OCI-LY1 (cell line): ENCODE results near the gene EML1.

Experiments used
- EZH2 ChIP-seq: fragments of 200-600 bp; sonication (generic), shearing (Covaris generic); IDR thresholded peaks from 2 replicates; pipeline ENCODE4 v1.8.0; 2017; ENCODE audit warnings: borderline replicate concordance, mixed run types, mild to moderate bottlenecking, antibody characterized with exemption, low read length, moderate library complexity, mixed read lengths
- TF ChIP-seq, protein P1 (sequence below): fragments of 200-600 bp; sonication (generic), shearing (Covaris generic); IDR thresholded peaks from 2 replicates; pipeline ENCODE4 v1.5.1; 2017; ENCODE audit warnings: mild to moderate bottlenecking, antibody characterized with exemption, low read length, moderate library complexity, mixed read lengths

DNA sequence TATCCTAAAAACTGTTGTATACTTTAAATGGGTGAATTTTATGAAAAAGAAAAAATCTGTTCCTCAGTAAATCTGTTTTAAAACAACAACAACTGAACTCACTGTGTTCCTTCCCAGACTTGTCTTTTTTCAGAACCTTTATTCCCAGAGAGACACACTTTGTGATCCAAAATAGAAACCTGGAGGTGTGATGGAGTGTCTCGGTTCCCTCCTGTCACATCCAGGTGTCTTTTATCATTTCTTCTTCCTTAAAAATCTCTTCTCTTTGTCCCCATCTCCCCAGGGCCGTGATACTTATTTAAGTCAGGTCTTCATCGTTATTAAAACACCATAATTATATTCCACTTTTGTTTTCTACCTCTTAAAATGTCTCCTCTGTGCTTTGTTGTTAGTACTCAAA, 195.8 kb downstream of the EML1 start:
- TF ChIP-seq, protein P1, sequence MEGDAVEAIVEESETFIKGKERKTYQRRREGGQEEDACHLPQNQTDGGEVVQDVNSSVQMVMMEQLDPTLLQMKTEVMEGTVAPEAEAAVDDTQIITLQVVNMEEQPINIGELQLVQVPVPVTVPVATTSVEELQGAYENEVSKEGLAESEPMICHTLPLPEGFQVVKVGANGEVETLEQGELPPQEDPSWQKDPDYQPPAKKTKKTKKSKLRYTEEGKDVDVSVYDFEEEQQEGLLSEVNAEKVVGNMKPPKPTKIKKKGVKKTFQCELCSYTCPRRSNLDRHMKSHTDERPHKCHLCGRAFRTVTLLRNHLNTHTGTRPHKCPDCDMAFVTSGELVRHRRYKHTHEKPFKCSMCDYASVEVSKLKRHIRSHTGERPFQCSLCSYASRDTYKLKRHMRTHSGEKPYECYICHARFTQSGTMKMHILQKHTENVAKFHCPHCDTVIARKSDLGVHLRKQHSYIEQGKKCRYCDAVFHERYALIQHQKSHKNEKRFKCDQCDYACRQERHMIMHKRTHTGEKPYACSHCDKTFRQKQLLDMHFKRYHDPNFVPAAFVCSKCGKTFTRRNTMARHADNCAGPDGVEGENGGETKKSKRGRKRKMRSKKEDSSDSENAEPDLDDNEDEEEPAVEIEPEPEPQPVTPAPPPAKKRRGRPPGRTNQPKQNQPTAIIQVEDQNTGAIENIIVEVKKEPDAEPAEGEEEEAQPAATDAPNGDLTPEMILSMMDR: no peak
- no peak for TF ChIP-seq EZH2
